Nephron (organoid): ENCODE data around the gene ARHGEF16.

Experiments
- H3K27ac Mint-ChIP-seq, 3 experiments: 2 replicates each; pipeline ENCODE4 v1.8.0; 2020; ENCODE audit warnings: mixed read lengths in 3 of 3, mild to moderate bottlenecking in 2 of 3, moderate library complexity in 1 of 3
- H3K27me3 Mint-ChIP-seq: 2 replicates; pipeline ENCODE4 v1.8.0; 2021; ENCODE audit warnings: low read depth, mild to moderate bottlenecking, moderate library complexity, mixed read lengths
- H3K36me3 Mint-ChIP-seq: 2 replicates; pipeline ENCODE4 v1.8.0; 2020; ENCODE audit warnings: low read depth, mixed read lengths
- H3K4me1 Mint-ChIP-seq: 2 replicates; pipeline ENCODE4 v1.8.0; 2020; ENCODE audit warnings: mixed read lengths
- H3K4me3 Mint-ChIP-seq, 3 experiments: 2 replicates each; pipeline ENCODE4 v1.8.0; 2020; ENCODE audit warnings: mild to moderate bottlenecking in 3 of 3, mixed read lengths in 3 of 3, moderate library complexity in 2 of 3
- H3K9me3 Mint-ChIP-seq: 2 replicates; pipeline ENCODE4 v1.8.0; 2020; ENCODE audit warnings: mixed read lengths
- TF ChIP-seq, protein P1 (sequence below), 3 experiments: fragments of 200-600 bp; sonication (generic); IDR thresholded peaks; one replicate each; pipeline ENCODE4 v1.5.0; 2021; ENCODE audit warnings: antibody characterized with exemption in 3 of 3; ENCODE audit not compliant: unreplicated experiment in 3 of 3

The ARHGEF16 gene

GRCh38 chr1:3499611-3500010, 45.1 kb downstream of the ARHGEF16 start:
- Mint-ChIP-seq H3K27ac (no peak overlapping the region), H3K4me1 (no peaks in the 10 kb centered on the region), H3K27me3 (no peaks in the 10 kb centered on the region)

DNA sequence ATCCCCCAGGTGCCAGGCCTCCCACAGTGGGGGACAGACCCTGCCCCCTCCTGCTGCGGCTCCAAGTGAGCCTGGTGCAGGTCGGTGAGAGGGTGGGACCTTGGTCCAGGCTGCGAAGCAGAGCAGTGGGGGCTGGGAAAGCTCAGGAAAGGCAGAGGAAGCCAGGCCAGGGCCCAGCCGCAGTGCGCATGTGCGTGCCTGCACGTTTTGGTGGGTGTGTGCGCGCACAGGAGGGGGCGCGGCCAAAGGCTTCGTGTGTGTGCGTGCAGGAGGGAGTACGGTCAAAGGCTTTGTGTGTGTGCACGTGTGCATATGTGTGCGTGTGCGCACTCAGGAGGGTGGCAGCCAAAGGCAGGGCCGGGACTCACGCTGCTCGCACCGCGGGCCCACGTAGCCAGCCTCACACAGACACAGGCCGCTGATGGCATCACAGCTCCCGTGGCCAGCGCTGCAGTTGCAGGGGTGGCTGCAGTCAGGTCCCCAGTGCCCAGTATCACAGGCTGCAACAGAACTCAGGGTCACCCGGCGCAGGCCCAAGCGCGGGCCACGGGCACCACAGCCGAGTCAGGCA, 45.9 kb downstream of the ARHGEF16 start:
- TF ChIP-seq, protein P1, sequence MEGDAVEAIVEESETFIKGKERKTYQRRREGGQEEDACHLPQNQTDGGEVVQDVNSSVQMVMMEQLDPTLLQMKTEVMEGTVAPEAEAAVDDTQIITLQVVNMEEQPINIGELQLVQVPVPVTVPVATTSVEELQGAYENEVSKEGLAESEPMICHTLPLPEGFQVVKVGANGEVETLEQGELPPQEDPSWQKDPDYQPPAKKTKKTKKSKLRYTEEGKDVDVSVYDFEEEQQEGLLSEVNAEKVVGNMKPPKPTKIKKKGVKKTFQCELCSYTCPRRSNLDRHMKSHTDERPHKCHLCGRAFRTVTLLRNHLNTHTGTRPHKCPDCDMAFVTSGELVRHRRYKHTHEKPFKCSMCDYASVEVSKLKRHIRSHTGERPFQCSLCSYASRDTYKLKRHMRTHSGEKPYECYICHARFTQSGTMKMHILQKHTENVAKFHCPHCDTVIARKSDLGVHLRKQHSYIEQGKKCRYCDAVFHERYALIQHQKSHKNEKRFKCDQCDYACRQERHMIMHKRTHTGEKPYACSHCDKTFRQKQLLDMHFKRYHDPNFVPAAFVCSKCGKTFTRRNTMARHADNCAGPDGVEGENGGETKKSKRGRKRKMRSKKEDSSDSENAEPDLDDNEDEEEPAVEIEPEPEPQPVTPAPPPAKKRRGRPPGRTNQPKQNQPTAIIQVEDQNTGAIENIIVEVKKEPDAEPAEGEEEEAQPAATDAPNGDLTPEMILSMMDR (IDR thresholded peaks at IDR 0.05; ENCODE audit: unreplicated experiment in 3 of 3): no peak
- no peaks in the 10 kb centered on the region for H3K27me3 Mint-ChIP-seq
- H3K36me3 Mint-ChIP-seq: no peaks in the 10 kb centered on the region
- no peak overlapping the region for H3K4me3 Mint-ChIP-seq
- H3K4me1 Mint-ChIP-seq: no peaks in the 10 kb centered on the region
- no peaks in the 10 kb centered on the region for H3K9me3 Mint-ChIP-seq
- no peak overlapping the region for H3K27ac Mint-ChIP-seq

More at GRCh38 chr1:3499611-3500010, 45.1 kb downstream of the ARHGEF16 start:
- Mint-ChIP-seq H3K36me3 (no peaks in the 10 kb centered on the region), H3K9me3 (no peaks in the 10 kb centered on the region), H3K4me3 (no peak overlapping the region)
- TF ChIP-seq, protein P1 (IDR thresholded peaks at IDR 0.05; ENCODE audit: unreplicated experiment in 3 of 3): no peak

DNA sequence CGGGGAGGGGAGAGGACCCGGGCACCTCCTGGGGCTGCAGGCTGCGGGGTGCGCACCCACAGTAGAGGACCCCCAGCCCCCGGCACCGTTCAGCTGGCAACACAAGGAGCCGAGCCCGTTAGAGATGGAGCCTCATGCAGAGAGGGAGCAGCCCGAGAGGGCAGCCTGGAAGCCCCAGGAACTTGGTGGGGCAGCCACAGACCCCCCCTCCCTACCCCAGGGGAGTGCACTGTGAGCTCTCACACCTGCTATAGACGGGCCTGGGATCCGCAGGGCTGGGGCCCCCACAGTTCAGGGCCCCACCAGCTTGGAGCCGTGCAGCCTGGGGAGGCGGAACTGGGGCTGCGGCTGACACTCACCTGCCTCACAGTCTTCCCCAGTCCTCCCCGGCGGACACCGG, 47.0 kb downstream of the ARHGEF16 start:
- no peak overlapping the region for H3K4me3 Mint-ChIP-seq
- H3K9me3 Mint-ChIP-seq: no peaks in the 10 kb centered on the region
- no peaks in the 10 kb centered on the region for H3K36me3 Mint-ChIP-seq
- no peak overlapping the region for H3K27ac Mint-ChIP-seq
- no peaks in the 10 kb centered on the region for H3K27me3 Mint-ChIP-seq
- TF ChIP-seq, protein P1 (IDR thresholded peaks at IDR 0.05; ENCODE audit: unreplicated experiment in 3 of 3): no peak
- H3K4me1 Mint-ChIP-seq: no peaks in the 10 kb centered on the region

DNA sequence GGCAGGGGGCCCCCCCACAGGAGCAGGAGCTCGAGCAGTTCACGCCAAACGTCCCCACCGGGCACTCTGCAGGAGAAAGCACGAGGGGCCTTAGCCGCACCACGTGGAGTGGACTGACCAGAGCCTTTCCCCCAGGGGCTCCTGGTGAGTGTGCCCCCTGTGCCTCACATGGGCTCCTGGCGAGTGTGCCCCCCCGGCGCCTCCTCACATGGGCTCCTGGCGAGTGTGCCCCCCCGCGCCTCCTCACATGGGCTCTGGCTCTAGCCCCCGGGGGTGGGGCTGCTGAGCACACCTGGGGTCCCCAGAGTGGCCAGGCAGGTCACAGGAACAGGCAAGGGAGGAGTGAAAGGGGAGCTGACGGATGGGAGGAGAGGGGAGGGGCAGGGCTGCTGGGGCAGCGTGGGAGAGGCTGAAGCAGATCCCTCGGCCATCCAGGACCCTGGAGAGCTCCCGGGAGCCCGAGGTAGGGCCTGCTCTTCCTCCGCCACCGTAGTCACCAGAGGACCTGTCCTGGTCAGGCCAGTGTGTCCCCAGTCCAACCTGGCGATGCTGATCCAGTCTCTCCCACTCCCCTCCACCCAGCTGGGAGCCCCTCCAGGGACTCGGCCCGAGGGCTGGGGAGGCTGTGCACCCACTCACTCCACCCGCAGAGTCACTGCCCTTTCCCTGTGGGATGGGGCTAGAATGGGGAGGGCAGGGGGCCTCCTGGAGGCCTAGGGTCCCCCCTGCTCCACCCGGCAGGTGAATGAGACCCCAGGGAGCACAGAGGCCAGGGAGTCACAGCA, 47.6 kb downstream of the ARHGEF16 start:
- Mint-ChIP-seq H3K4me1 (no peaks in the 10 kb centered on the region), H3K27ac (no peak overlapping the region), H3K27me3 (no peaks in the 10 kb centered on the region), H3K9me3 (no peaks in the 10 kb centered on the region), H3K36me3 (no peaks in the 10 kb centered on the region), H3K4me3 (no peak overlapping the region)
- TF ChIP-seq, protein P1 (IDR thresholded peaks at IDR 0.05; ENCODE audit: unreplicated experiment in 3 of 3): no peak

GRCh38 chr1:3502641-3503524, 48.4 kb downstream of the ARHGEF16 start:
- Mint-ChIP-seq H3K9me3 (no peaks in the 10 kb centered on the region), H3K36me3 (no peaks in the 10 kb centered on the region), H3K4me3 (no peak overlapping the region), H3K27me3 (no peaks in the 10 kb centered on the region), H3K27ac (no peak overlapping the region), H3K4me1 (no peaks in the 10 kb centered on the region)
- TF ChIP-seq, protein P1 (IDR thresholded peaks at IDR 0.05; ENCODE audit: unreplicated experiment in 3 of 3): no peak
